NCI-H446 treated with DMSO at 0.1 percent for 48 hours (cell line): ENCODE results near the gene ACP2.
"Not testable (repeated sequence)": the region's sequence is repeated elsewhere in the genome, so short reads cannot be mapped to it uniquely, and the experiment has no call there.

Source experiments
- DNase-seq: peaks from one replicate; lab custom pipeline; 2025; lab: John Stamatoyannopoulos, UW

ACP2 gene

GRCh38 chr11:47243454-47243853 is 5.2 kb downstream of the ACP2 start:
- DNase-seq, result no peak

DNA sequence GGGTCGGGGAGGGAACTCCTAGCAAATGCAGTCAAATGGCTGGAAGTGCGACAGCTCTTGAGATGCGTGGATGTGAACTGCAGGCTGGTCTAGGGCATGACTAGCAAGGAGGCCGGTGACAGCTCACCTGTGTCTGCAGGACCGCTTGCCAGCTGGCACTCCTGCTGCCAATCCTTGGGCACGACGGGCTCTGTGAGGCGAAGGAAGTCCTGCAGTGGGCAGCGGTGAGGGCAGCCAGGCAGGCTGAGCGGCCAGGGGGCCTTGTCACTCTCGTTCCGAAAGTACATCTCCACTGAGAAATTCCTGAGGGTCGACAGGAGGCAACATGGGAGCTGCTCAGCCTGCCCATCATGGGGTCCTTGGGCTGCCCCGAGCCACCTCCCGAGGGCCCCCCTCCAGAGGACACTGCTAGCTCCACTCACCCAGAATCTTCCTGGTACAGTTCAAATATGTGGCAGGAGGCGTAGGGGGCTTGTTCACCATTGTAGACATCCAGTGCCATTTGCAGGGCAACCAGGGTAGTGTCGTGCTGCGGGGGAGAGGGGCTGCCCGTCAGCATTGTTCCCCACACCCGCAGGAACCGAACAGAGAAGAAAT is 5.9 kb downstream of the ACP2 start:
- no peak for DNase-seq

GRCh38 chr11:47241841-47242301 is 6.7 kb downstream of the ACP2 start:
- no peak for DNase-seq

DNA sequence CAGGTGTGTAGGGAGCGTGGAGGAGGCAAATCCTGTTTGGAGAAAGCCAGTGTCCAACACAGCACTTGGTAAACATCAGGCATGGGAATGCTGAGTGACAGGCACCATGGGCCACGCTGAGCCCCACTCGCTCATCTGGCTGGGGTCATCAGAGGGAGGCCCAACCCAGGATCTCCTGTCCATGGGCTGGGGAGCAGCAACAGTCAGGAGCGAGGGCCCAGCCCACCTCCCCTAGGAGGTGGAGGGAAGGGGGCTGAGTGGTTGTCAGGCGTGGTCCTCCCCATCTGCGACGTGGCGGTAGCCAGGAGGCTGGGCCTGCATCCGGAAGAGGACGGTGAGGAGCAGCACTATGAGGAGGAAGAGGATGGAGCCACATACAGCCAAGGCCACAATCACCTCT is 8.8 kb downstream of the ACP2 start:
- no peak for DNase-seq

- DNase-seq, result no peak
Measured at GRCh38 chr11:47236482-47236881, 12.1 kb downstream of the ACP2 start.

- DNase-seq, result no peak
Measured at GRCh38 chr11:47235163-47235562, 13.5 kb downstream of the ACP2 start.

GRCh38 chr11:47234669-47235100 is 13.9 kb downstream of the ACP2 start:
- DNase-seq, result no peak

DNA sequence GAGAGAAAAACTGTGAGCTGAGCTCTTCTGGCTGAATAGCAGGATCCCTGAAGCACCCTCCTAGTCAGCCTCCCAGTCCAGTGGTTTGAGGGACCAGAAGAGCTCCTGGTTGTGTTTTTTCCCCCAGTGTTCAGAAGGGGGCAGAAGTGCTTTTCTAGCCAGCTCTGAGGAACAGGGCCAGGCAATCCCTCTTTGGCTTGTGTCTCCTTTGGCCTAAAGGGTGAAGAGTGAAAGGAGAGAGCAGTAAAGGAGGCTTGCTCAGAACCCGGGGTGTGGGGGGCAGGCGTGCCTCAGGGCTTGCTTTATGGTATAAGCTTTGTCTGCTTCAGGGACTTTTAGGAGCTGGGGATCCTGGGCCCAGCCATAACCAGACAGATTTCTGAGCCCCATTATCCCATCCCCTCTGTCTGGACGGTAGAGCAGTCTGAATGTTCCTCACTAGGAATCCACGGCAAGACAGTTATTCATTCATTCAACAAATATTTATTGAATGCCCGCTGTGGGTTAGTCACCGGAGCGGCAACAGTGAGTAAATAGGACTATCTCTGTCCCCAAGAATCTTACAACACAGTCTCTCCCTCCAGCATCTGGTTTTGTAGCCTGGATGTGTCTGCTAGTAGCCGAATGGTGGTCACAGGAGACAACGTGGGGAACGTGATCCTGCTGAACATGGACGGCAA is 14.5 kb downstream of the ACP2 start:
- DNase-seq, result no peak

DNA sequence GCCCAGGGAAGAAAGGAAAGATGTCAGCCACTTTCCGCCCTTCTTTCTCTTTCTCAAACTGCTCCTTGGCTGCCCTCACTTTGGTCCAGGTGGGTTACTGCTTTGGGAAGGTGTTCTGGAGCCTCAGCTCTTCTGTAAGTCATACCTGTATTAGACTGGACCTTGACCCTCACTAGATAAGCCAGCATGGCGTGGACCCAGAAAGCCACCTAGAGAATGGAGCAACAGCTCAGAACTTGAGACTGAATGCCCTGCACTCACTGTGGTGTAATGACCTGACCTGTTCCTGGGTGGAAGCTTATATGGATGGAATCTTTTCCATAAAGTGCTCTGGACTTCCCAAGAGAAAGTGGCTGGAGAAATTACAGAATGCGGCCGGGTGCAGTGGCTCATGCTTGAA is 15.6 kb downstream of the ACP2 start:
- DNase-seq, result no peak

DNA sequence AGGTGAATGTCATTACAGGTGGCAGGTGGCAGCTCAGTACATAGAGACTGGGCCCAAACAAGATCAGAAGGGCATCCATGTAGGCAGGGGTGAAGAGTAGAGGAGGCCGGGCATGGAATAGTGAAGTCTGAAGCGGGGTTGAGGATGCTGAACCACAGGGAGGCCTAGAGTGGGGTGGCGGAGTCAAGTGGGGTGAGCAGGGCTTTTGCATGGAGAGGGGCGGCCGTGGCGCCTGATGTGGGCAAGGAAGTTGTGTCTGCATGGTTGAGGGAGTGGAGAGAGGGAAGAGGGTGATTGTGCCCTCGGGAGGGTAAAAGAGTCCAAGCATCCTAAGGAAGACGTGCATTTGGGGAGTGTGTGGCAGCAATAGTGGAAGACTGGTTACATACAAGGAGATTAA is 19.5 kb downstream of the ACP2 start:
- DNase-seq, result no peak

- no peak for DNase-seq
Measured at GRCh38 chr11:47225552-47226400, 22.8 kb downstream of the ACP2 start.

- DNase-seq, result no peak
Measured at GRCh38 chr11:47222696-47223095, 25.9 kb downstream of the ACP2 start.

DNA sequence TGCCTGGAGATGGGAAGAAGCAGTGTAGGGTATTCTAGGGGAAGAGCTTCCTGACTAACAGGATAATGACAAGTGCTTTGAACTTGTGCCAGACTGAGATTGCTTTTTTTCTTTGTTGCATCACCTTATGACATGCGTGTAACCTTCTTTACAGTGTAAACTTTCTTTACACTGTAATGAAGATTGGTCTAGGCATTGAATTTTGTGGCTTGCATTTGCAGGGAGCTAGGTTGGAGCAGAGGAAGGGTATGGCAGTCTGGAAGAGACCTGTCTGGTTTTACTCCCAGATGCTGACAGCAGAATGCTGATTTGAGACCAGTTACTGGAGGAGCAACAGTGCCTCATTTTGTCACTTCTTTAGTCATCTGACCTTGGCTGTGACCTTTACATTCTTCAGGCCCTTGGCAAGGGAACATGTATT is 28.2 kb downstream of the ACP2 start:
- DNase-seq, result no peak

DNA sequence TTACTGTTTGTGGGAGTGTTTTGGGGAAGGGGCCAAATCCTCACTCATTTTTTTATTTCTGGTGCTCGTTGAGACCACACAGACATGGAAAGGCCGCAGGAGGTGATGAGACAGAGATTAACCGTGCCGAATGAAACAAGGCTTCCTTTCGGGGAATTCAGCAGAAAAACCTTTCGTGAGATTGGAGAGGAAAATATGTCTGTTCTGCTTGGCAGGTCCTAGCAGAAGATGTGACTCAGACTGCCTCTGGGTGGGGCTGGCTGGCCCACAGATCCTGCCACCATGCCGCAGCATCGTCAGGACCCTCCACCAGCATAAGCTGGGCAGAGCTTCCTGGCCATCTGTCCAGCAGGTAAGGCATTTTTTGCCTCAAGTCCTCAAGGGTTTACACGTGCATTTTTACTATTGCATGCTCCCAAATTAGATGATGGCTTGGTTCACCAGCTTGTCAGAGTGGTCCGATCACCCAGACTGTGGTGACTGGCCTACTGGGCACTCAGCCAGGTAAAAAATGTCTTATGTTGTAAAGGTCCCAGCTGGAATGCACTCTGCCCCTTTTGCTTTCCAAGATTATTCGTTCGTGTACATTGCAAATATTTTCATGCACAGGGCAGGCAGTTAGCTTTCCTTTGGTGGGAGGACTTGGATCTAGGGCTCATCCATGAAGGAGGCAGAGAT is 32.4 kb downstream of the ACP2 start:
- peak; percentile 61 for DNase-seq

DNA sequence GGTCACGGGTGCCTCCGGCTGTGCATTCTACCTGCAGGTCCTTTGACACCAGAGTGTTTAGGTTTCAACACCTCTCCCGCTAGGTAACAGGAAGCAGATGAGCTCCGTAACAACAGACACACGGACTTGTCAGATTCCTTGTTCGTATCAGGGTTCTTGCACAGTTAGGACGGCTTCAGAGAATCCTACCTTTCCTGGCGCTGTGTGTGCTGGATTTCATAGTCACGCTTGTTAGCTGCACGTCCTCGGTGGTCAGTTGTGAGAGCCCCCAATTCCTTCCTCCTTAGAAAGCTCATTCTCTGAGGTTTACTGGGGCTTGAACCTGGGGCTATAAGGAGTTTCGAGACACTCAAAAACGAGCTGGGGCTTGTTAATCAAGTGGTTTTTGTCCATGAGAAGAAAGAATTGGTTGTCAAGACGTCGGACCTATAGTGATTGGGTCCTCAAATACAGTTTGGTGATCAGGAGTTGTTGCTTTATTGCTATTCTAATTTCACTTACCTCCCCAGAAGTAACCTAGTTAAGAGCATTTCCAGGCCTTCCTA is 33.2 kb downstream of the ACP2 start:
- no peak for DNase-seq

GRCh38 chr11:47213950-47214565 is 34.6 kb downstream of the ACP2 start:
- peak; percentile 76 for DNase-seq

- no peak for DNase-seq
Measured at GRCh38 chr11:47212938-47213337, 35.7 kb downstream of the ACP2 start.

GRCh38 chr11:47208628-47209027 is 40.0 kb downstream of the ACP2 start:
- DNase-seq, result no peak

GRCh38 chr11:47208008-47208552 is 40.5 kb downstream of the ACP2 start:
- not testable (repeated sequence) for DNase-seq

- no peak for DNase-seq
Measured at GRCh38 chr11:47207459-47207858, 41.2 kb downstream of the ACP2 start.

DNA sequence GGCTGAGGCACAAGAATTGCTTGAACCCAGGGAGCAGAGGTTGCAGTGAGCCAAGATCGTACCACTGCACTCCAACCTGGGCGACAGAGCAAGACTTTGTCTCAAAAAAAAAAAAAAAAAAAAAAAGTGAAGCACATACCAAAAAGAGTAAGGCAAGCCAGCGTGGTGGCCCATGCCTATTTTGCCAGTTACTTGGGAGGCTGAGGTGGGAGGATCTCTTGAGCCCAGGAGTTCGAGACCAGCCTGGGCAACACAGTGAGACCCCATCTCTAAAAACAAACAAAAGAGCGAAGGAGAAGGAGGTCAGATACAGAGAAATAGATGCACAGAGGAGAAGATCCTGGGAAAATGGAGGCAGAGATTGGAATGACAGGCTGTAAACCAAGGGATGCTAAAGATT is 42.0 kb downstream of the ACP2 start:
- DNase-seq, result not testable (repeated sequence)
